ENCODE results near the gene IFITM5.
A peak's percentile ranks its signal among the peaks of the same experiment; 100 is the strongest.

IFITM5 gene

GRCh38 chr11:266676-267439 lies 32.5 kb downstream of the IFITM5 start:
- peak; percentile 7 for DNase-seq (ENCODE audit: low spot score)

GRCh38 chr11:261624-262023 lies 37.7 kb downstream of the IFITM5 start:
- no peak for DNase-seq (ENCODE audit: low spot score)

- DNase-seq (ENCODE audit: low spot score) = no peak
Observed at GRCh38 chr11:259413-259812, 39.9 kb downstream of the IFITM5 start.

GRCh38 chr11:257766-258493 lies 41.4 kb downstream of the IFITM5 start:
- no peak for DNase-seq (ENCODE audit: low spot score)

GRCh38 chr11:256952-257737 lies 42.2 kb downstream of the IFITM5 start:
- DNase-seq (ENCODE audit: low spot score) = no peak

- no peak for DNase-seq (ENCODE audit: low spot score)
Observed at GRCh38 chr11:255816-256215, 43.5 kb downstream of the IFITM5 start.

GRCh38 chr11:255176-255575 lies 44.1 kb downstream of the IFITM5 start:
- DNase-seq (ENCODE audit: low spot score) = no peak

GRCh38 chr11:253886-254270 lies 45.4 kb downstream of the IFITM5 start:
- DNase-seq (ENCODE audit: low spot score) = no peak

GRCh38 chr11:253160-253885 lies 46.0 kb downstream of the IFITM5 start:
- DNase-seq (ENCODE audit: low spot score) = no peak

GRCh38 chr11:252666-253065 lies 46.7 kb downstream of the IFITM5 start:
- no peak for DNase-seq (ENCODE audit: low spot score)

GRCh38 chr11:251550-251949 lies 47.8 kb downstream of the IFITM5 start:
- no peak for DNase-seq (ENCODE audit: low spot score)

GRCh38 chr11:250740-251299 lies 48.5 kb downstream of the IFITM5 start:
- peak; percentile 30 for DNase-seq (ENCODE audit: low spot score)

- DNase-seq (ENCODE audit: low spot score) = no peak
Observed at GRCh38 chr11:250274-250673, 49.1 kb downstream of the IFITM5 start.

- DNase-seq (ENCODE audit: low spot score) = no peak
Observed at GRCh38 chr11:249062-249461, 50.3 kb downstream of the IFITM5 start.

All from pons (tissue), 1 donor.